GM12878 (cell line): ENCODE data around the gene C5orf15.

Source experiments
- BRCA1 ChIP-seq: IDR thresholded peaks from 2 replicates; pipeline ENCODE4 v1.6.1; 2011; ENCODE audit warnings: low read depth, low read length, improper control_type of control experiment
- CEBPB ChIP-seq, 2 experiments: fragments of 150-350 bp in 1 of 2; IDR thresholded peaks; 2 replicates each; pipeline ENCODE4 v1.6.1; 2012 to 2014; ENCODE audit warnings: low read depth in 2 of 2, low read length in 2 of 2, borderline replicate concordance in 1 of 2, inconsistent platforms in 1 of 2
- CTCF ChIP-seq, 3 experiments: IDR thresholded peaks in 2 of 3; conservative IDR thresholded peaks in 1 of 3; 2 replicates each; pipeline ENCODE4 v1.5.1; 2011; ENCODE audit warnings: low read depth in 3 of 3, low read length in 3 of 3, mild to moderate bottlenecking in 3 of 3, control low read depth in 2 of 3, moderate library complexity in 2 of 3, inconsistent platforms in 1 of 3, mixed read lengths in 1 of 3; ENCODE audit not compliant: control insufficient read depth in 2 of 3, insufficient read depth in 1 of 3; ENCODE audit errors: extremely low read depth in 1 of 3
- EGR1 ChIP-seq, 2 experiments: IDR thresholded peaks; 1 replicate in 1 of 2; 2 replicates in 1 of 2; pipeline ENCODE4 v1.6.1; 2011 to 2012; ENCODE audit warnings: low read depth in 2 of 2, low read length in 2 of 2, borderline replicate concordance in 1 of 2, mild to moderate bottlenecking in 1 of 2, moderate library complexity in 1 of 2
- EZH2 ChIP-seq: IDR thresholded peaks from 2 replicates; pipeline ENCODE4 v1.6.1; 2012; ENCODE audit warnings: low read depth, mild to moderate bottlenecking, control low read depth, inconsistent platforms, low read length, borderline replicate concordance; ENCODE audit not compliant: control insufficient read depth
- HDAC6 ChIP-seq: fragments of 200-600 bp; sonication (generic); IDR thresholded peaks from one replicate; pipeline ENCODE4 v1.8.0; 2017; ENCODE audit warnings: antibody characterized with exemption; ENCODE audit not compliant: unreplicated experiment
- IRF3 ChIP-seq: fragments of 450-650 bp; IDR thresholded peaks from 2 replicates; pipeline ENCODE4 v1.6.1; 2014; ENCODE audit warnings: mild to moderate bottlenecking
- KLF5 ChIP-seq: fragments of 450-650 bp; IDR thresholded peaks from 2 replicates; pipeline ENCODE4 v1.6.1; 2014; ENCODE audit warnings: mild to moderate bottlenecking; ENCODE audit not compliant: partially characterized antibody
- POLR2A ChIP-seq: IDR thresholded peaks from 2 replicates; pipeline ENCODE4 v1.6.1; 2011; ENCODE audit warnings: low read depth, mild to moderate bottlenecking, low read length
- POLR2AphosphoS5 ChIP-seq: IDR thresholded peaks from 2 replicates; pipeline ENCODE4 v1.6.1; 2011; ENCODE audit warnings: mild to moderate bottlenecking, low read length, inconsistent platforms
- SUZ12 ChIP-seq: fragments of 200-600 bp; sonication (generic); IDR thresholded peaks from one replicate; pipeline ENCODE4 v1.6.1; 2018; ENCODE audit warnings: antibody characterized with exemption, mild to moderate bottlenecking; ENCODE audit not compliant: unreplicated experiment
- TAF1 ChIP-seq: IDR thresholded peaks from 2 replicates; pipeline ENCODE4 v1.6.1; 2011; ENCODE audit warnings: mild to moderate bottlenecking, low read depth, low read length, borderline replicate concordance

GRCh38 chr5:133927300-133928180, 40.9 kb downstream of the C5orf15 start:
- TF ChIP-seq BRCA1 (no peak), TAF1 (no peak), IRF3 (no peak), EGR1 (IDR thresholded peaks at IDR 0.05; ENCODE audit: borderline replicate concordance in 1 of 2, low read depth in 2 of 2, low read length in 2 of 2) (no peak), CTCF (IDR thresholded peaks at IDR 0.05 in 2 of 3, conservative IDR thresholded peaks at IDR 0.05 in 1 of 3; ENCODE audit: control insufficient read depth in 2 of 3, extremely low read depth in 1 of 3, insufficient read depth in 1 of 3, low read depth in 3 of 3, low read length in 3 of 3) (no peak), EZH2 (no peak), HDAC6 (no peak), SUZ12 (no peak), POLR2AphosphoS5 (no peak), CEBPB (IDR thresholded peaks at IDR 0.05; ENCODE audit: borderline replicate concordance in 1 of 2, low read depth in 2 of 2, low read length in 2 of 2) (no peak), POLR2A (no peak), KLF5 (no peak)
